ENCODE results near the gene EREG. TPM values are rescaled to one million over a fixed set of nuclear protein-coding genes. Genes with fewer than 3 reads are reported as not detected.
"Not testable (repeated sequence)": the region's sequence is repeated elsewhere in the genome, so short reads cannot be mapped to it uniquely, and the experiment has no call there.

Gene EREG
- total RNA-seq, 2 experiments from 2014 or later: not detected

- no peak overlapping the region for H3K27ac ChIP-seq (ENCODE audit: low read depth, low read length, poor library complexity, severe bottlenecking)
- no peak overlapping the region for H3K4me2 ChIP-seq (ENCODE audit: low read length)
- H3K36me3 ChIP-seq (ENCODE audit: insufficient read depth, low read length): no peaks in the 10 kb centered on the region
- no peaks in the 10 kb centered on the region for H3K9me2 ChIP-seq (ENCODE audit: insufficient read depth, low read length)
- no peak overlapping the region for H3K4me3 ChIP-seq (ENCODE audit: low read depth, low read length, poor library complexity, severe bottlenecking)
- intact Hi-C loops (cut with micrococcal nuclease; ENCODE audit: unreplicated experiment): no loop called here
- no peaks in the 10 kb centered on the region for H3K79me2 ChIP-seq (ENCODE audit: insufficient read depth, low read depth, low read length)
- ChIA-PET CTCF (ENCODE audit: unreplicated experiment) (no interaction called here), POLR2A (no interaction called here)
- no TSS peak for BruUV-seq (replicated peaks)
- H3K9me3 ChIP-seq (ENCODE audit: low read length): no peaks in the 10 kb centered on the region
- no peaks in the 10 kb centered on the region for H4K20me1 ChIP-seq (ENCODE audit: insufficient read depth, low read length)
- no peak for DNase-seq (ENCODE audit: low spot score)
- TF ChIP-seq EZH2phosphoT487 (IDR thresholded peaks at IDR 0.05; ENCODE audit: borderline replicate concordance, low read depth, low read length): no peak
- TF ChIP-seq CTCF (conservative IDR thresholded peaks at IDR 0.05; ENCODE audit: low read length): no peak
- H2AFZ ChIP-seq (ENCODE audit: low read length): no peak overlapping the region
- no peaks in the 10 kb centered on the region for H3K4me1 ChIP-seq (ENCODE audit: insufficient read depth, low read length, poor library complexity, severe bottlenecking)
These were observed 29.5 kb upstream of the EREG start for GRCh38 chr4:74335341-74336021.

GRCh38 chr4:74338792-74339333 is 26.1 kb upstream of the EREG start:
- no peak for DNase-seq (ENCODE audit: low spot score)
- POLR2A ChIA-PET: interaction anchor here (1.0 kb wide), 2 partner anchors 12 to 16 kb away, joined by 3 to 4 read pairs; no protein-coding TSS in a partner anchor
- H3K27ac ChIP-seq (ENCODE audit: low read depth, low read length, poor library complexity, severe bottlenecking): no peak overlapping the region
- CTCF ChIA-PET (ENCODE audit: unreplicated experiment): no interaction called here
- TF ChIP-seq CTCF (conservative IDR thresholded peaks at IDR 0.05; ENCODE audit: low read length) (no peak), EZH2phosphoT487 (IDR thresholded peaks at IDR 0.05; ENCODE audit: borderline replicate concordance, low read depth, low read length) (no peak)
- H3K9me3 ChIP-seq (ENCODE audit: low read length): no peaks in the 10 kb centered on the region
- no peak overlapping the region for H3K4me2 ChIP-seq (ENCODE audit: low read length)
- no peaks in the 10 kb centered on the region for H3K79me2 ChIP-seq (ENCODE audit: insufficient read depth, low read depth, low read length)
- no peak overlapping the region for H3K4me3 ChIP-seq (ENCODE audit: low read depth, low read length, poor library complexity, severe bottlenecking)
- no peaks in the 10 kb centered on the region for H3K9me2 ChIP-seq (ENCODE audit: insufficient read depth, low read length)
- no peak overlapping the region for H2AFZ ChIP-seq (ENCODE audit: low read length)
- H3K36me3 ChIP-seq (ENCODE audit: insufficient read depth, low read length): no peaks in the 10 kb centered on the region
- no peaks in the 10 kb centered on the region for H3K4me1 ChIP-seq (ENCODE audit: insufficient read depth, low read length, poor library complexity, severe bottlenecking)
- intact Hi-C loops (cut with micrococcal nuclease; ENCODE audit: unreplicated experiment): no loop called here
- H4K20me1 ChIP-seq (ENCODE audit: insufficient read depth, low read length): no peaks in the 10 kb centered on the region
- BruUV-seq (replicated peaks): no TSS peak

- intact Hi-C loops (cut with micrococcal nuclease; ENCODE audit: unreplicated experiment): no loop called here
- TF ChIP-seq CTCF (conservative IDR thresholded peaks at IDR 0.05; ENCODE audit: low read length) (no peak), EZH2phosphoT487 (IDR thresholded peaks at IDR 0.05; ENCODE audit: borderline replicate concordance, low read depth, low read length) (no peak)
- no peaks in the 10 kb centered on the region for H3K36me3 ChIP-seq (ENCODE audit: insufficient read depth, low read length)
- no peaks in the 10 kb centered on the region for H3K79me2 ChIP-seq (ENCODE audit: insufficient read depth, low read depth, low read length)
- H3K9me3 ChIP-seq (ENCODE audit: low read length): no peaks in the 10 kb centered on the region
- ChIA-PET CTCF (ENCODE audit: unreplicated experiment) (no interaction called here), POLR2A (no interaction called here)
- no peaks in the 10 kb centered on the region for H4K20me1 ChIP-seq (ENCODE audit: insufficient read depth, low read length)
- no peak overlapping the region for H2AFZ ChIP-seq (ENCODE audit: low read length)
- no peaks in the 10 kb centered on the region for H3K4me1 ChIP-seq (ENCODE audit: insufficient read depth, low read length, poor library complexity, severe bottlenecking)
- H3K27ac ChIP-seq (ENCODE audit: low read depth, low read length, poor library complexity, severe bottlenecking): no peak overlapping the region
- no peak overlapping the region for H3K4me2 ChIP-seq (ENCODE audit: low read length)
- no TSS peak for BruUV-seq (replicated peaks)
- H3K9me2 ChIP-seq (ENCODE audit: insufficient read depth, low read length): no peaks in the 10 kb centered on the region
- H3K4me3 ChIP-seq (ENCODE audit: low read depth, low read length, poor library complexity, severe bottlenecking): no peak overlapping the region
- DNase-seq (ENCODE audit: low spot score): no peak
These were observed 25.4 kb upstream of the EREG start for GRCh38 chr4:74339501-74339900.

GRCh38 chr4:74340421-74340820 is 24.5 kb upstream of the EREG start:
- H3K4me3 ChIP-seq (ENCODE audit: low read depth, low read length, poor library complexity, severe bottlenecking); H3K27ac ChIP-seq (ENCODE audit: low read depth, low read length, poor library complexity, severe bottlenecking); H4K20me1 ChIP-seq (ENCODE audit: insufficient read depth, low read length); H2AFZ ChIP-seq (ENCODE audit: low read length); POLR2A ChIA-PET; H3K36me3 ChIP-seq (ENCODE audit: insufficient read depth, low read length); intact Hi-C loops (cut with micrococcal nuclease; ENCODE audit: unreplicated experiment); H3K4me1 ChIP-seq (ENCODE audit: insufficient read depth, low read length, poor library complexity, severe bottlenecking); H3K9me2 ChIP-seq (ENCODE audit: insufficient read depth, low read length); DNase-seq (ENCODE audit: low spot score); H3K4me2 ChIP-seq (ENCODE audit: low read length); H3K79me2 ChIP-seq (ENCODE audit: insufficient read depth, low read depth, low read length); BruUV-seq (replicated peaks); CTCF ChIA-PET (ENCODE audit: unreplicated experiment); H3K9me3 ChIP-seq (ENCODE audit: low read length): not testable (repeated sequence)
